RWPE1 (cell line): ENCODE data around the gene CDK8.
"Not testable (repeated sequence)": the region's sequence is repeated elsewhere in the genome, so short reads cannot be mapped to it uniquely, and the experiment has no call there.

ENCODE experiments used
- CTCF ChIA-PET: fragments of 350-600 bp; sonication (Branson Sonifier 250); formaldehyde crosslinking; extraction: SDS; loops from one replicate; lab custom pipeline; 2021; lab: Yijun Ruan, JAX
- POLR2A ChIA-PET: fragments of 400-600 bp; formaldehyde crosslinking; extraction: SDS; loops from one replicate; lab custom pipeline; 2020; ENCODE audit warnings: antibody characterized with exemption; ENCODE audit not compliant: low non-redundant PET; lab: Yijun Ruan, JAX
- DNase-seq: peaks from one replicate; pipeline ENCODE4 v3.0.0; 2012; ENCODE audit warnings: low spot score
- H3K27ac ChIP-seq: fragments of 450-650 bp; 2 replicates; pipeline ENCODE4 v1.5.1; 2017
- CTCF ChIP-seq: fragments of 450-650 bp; conservative IDR thresholded peaks from 2 replicates; pipeline ENCODE4 v1.5.1; 2017; ENCODE audit warnings: low read depth, mild to moderate bottlenecking

CDK8 gene

DNA sequence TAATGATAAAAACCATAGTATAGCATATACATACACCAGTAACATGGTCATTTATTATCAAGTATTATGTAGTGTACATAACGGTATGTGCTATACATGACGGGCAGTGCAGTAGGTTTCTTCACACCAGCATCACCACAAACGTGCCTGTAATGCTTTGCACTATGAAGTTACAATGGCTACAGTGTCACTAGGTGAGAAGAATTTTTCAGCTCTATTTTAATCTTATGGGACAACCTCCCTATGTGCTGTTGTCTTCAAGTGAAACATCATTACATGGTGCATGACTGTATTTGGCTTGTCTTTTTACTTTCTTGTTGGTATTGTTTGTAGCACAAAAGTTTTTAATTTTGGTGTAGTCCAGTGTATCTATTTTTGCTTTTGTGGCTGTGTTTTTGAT lies 18.7 kb downstream of the CDK8 start:
- no peak overlapping the region for H3K27ac ChIP-seq
- no peak for TF ChIP-seq CTCF
- ChIA-PET CTCF (no interaction called here), POLR2A (no interaction called here)
- no peak for DNase-seq

- ChIA-PET CTCF (no interaction called here), POLR2A (no interaction called here)
- peak; percentile 51 for DNase-seq
- TF ChIP-seq CTCF = no peak
- H3K27ac ChIP-seq = no peak overlapping the region
Observed at GRCh38 chr13:26280295-26280694, 26.4 kb downstream of the CDK8 start.

GRCh38 chr13:26280822-26281221 lies 26.9 kb downstream of the CDK8 start:
- TF ChIP-seq CTCF = no peak
- H3K27ac ChIP-seq = no peak overlapping the region
- POLR2A ChIA-PET = no interaction called here
- no peak for DNase-seq
- CTCF ChIA-PET = no interaction called here

DNA sequence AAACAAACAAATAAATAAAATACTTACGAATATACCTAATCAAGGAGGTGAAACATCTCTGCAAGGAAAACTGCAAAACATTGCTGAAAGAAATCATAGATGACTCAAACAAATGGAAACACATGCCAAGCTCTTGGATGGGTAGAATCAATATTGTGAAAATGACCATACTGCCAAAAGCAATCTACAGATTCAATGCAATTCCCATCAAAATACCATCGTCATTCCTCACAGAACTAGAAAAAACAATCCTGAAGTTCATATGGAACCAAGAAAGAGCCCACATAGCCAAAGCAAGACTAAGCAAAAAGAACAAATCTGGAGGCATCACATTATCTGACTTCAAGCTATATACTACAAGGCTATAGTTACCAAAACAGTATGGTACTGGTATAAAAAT lies 32.0 kb downstream of the CDK8 start:
- DNase-seq, POLR2A ChIA-PET, CTCF ChIA-PET, H3K27ac ChIP-seq: not testable (repeated sequence)

DNA sequence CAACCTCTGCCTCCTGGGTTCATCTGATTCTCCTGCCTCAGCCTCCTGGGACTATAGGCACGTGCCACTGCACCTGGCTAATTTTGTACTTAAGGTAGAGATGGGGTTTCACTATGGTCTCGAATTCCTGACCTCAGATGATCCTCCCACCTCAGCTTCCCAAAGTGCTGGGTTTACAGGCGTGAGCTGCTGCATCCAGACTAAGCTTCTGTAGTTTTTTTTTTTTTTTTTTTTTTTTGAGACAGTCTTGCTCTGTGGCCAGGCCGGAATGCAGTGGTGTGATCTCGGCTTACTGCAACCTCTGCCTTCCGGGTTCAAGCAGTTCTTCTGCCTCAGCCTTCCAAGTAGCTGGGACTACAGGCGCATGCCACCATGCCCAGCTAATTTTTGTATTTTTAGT lies 34.9 kb downstream of the CDK8 start:
- POLR2A ChIA-PET, CTCF ChIA-PET, H3K27ac ChIP-seq, DNase-seq: not testable (repeated sequence)

DNA sequence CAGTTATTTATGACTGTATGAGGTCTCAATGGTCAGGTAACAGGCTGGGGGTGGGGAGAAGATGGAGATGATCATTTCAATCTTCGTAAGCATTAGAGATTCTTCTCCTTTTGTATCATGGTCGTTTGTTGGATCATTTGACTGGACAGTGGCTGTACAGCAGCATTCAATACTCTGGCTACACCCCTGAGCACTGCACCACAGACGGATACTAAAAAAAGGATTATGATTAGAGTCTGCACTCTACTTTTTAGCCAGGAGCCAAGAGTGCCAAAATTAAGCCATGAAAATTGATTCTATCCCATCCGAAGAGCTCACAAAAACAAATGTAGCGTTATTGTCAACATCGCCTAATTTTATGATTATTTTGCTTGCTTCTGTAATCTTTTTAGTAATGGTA lies 41.9 kb downstream of the CDK8 start:
- no peak overlapping the region for H3K27ac ChIP-seq
- DNase-seq = no peak
- ChIA-PET POLR2A (no interaction called here), CTCF (no interaction called here)
- no peak for TF ChIP-seq CTCF

DNA sequence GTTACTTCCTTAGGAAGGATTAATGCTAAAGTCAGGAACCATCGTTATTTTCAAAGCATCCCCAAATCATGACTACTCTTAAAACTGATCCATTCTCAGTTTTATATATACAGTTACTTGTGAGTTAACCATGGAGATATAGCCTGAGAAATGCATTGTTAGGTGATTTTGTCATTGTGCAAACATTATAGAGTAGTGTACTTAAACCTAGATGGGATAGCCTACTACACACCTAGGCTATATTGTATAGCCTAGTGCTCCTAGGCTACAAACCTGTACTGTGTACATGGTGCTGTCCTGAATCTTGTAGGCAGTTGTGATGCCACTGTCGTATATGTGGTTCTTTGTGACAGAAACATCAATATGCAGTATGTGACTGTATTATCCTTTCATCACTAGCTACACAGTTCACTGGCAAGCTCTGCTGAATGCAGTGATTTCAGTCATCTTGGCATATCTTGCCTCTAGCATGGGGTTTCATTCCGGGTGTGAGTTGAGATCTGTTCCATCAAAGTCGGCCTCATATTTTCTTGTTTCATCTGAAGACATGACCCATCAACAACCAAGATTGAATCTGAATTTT lies 45.3 kb downstream of the CDK8 start:
- DNase-seq = no peak
- no peak for TF ChIP-seq CTCF
- no peak overlapping the region for H3K27ac ChIP-seq
- ChIA-PET POLR2A (no interaction called here), CTCF (no interaction called here)

DNA sequence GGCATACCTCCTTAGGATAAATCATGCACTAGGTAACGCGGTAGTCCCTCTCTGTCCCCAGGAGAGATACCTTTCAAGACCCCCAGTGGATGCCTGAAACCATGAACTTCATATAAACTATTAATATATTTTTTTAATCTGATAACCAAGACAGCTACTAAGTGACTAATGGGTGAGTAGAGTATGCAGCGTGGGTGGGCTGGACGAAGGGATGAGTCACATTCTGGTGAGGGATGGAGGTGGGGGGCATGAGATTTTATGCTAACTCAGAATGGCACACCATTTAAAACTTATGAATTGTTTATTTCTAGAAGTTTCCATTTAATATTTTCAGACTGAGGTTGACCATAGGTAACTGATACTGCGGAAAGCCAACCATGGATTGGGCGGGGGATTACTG lies 46.2 kb downstream of the CDK8 start:
- CTCF ChIA-PET = no interaction called here
- no peak overlapping the region for H3K27ac ChIP-seq
- TF ChIP-seq CTCF = no peak
- POLR2A ChIA-PET = no interaction called here
- DNase-seq = peak; percentile 12
